HG02973 (cell line): ENCODE data around the gene DRGX.

Source experiments
- ATAC-seq: cut with Tn5 transposase; IDR thresholded peaks from one replicate; pipeline ENCODE4 v1.9.1; 2021; ENCODE audit warnings: moderate library complexity; ENCODE audit not compliant: unreplicated experiment

DRGX gene

DNA sequence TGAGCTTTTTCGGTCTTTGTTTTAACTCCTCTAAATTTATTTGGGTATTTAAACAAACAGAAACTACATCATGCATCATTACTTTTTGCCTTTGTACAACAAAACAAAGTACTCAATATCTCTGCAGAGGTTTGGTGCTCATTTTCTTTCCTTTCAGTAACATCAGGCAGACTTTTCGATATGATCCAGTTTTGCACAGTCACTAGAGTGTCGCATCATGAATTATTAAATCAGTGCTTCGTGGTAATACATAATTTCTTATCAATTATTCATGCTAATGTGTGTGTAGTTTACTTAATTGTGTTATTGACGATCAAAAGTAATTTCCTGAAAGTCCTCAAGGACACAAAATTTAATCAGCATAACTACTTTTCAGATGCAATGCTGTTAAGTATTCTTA lies 31.8 kb downstream of the DRGX start:
- no peak for ATAC-seq

DNA sequence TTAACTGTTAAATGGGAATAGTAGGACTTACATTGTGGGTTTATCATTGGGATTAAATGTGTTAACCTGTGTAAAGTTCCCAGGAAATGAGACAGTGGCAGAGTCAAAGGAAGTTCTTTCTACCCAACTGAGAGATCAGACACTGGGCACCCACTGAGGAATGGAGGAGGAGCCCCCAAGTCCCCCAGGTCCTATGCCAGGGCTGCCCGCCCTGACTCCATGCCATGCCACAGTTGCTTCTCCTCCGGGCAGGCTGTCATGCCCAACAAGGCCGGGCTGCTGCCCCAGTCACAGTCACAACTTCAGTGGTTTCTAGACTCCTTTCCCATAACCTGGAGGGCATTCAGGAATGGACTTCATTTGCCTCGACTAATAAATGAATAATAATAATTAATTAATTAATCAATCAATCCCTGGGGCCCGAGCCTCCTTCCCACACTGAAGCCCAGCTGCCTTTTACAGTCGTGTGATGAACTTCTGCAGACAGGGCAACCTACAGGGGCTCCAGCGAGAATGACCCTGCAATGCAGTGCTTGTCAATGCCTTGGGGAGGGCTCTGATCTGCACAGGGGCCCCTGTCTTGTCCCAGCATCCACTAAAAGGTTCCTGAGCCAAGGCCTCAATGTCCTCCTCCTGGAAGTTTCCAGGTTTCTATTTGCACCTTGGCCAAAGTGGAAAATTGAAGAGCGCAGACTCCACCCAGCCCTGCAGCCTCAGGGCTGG lies 32.4 kb downstream of the DRGX start:
- ATAC-seq, result no peak

DNA sequence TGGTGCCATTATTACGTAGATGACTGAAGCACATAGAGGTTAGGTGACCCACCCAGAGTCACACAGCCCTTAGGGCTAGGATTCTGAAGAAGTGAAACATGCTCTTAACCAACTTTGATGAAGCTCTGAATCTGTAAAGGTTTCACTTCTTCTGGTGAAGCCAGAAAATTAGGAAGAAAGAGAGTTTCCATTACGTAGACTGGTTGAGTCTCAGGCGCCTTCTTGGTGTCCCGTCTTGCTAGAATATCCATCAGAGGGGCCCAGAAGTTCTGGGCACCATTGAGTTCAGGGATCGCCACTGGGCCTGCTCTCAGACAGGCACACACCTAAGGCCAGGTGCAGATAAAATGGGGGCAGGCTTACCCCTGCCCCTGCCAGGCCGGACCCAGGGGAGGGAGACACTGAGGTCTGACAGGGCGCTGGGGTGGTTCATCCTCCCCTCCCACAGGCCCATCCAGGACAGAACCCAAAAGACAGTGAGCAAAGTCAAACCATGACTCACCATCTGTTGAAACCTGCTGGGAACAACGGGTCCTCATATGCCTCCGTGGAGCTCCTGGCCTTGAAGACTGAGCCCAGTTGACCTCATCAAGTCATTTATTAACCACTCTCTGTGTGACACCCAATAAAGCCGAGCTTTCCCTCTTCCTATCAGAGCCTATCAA lies 33.2 kb downstream of the DRGX start:
- peak; percentile 86 for ATAC-seq

DNA sequence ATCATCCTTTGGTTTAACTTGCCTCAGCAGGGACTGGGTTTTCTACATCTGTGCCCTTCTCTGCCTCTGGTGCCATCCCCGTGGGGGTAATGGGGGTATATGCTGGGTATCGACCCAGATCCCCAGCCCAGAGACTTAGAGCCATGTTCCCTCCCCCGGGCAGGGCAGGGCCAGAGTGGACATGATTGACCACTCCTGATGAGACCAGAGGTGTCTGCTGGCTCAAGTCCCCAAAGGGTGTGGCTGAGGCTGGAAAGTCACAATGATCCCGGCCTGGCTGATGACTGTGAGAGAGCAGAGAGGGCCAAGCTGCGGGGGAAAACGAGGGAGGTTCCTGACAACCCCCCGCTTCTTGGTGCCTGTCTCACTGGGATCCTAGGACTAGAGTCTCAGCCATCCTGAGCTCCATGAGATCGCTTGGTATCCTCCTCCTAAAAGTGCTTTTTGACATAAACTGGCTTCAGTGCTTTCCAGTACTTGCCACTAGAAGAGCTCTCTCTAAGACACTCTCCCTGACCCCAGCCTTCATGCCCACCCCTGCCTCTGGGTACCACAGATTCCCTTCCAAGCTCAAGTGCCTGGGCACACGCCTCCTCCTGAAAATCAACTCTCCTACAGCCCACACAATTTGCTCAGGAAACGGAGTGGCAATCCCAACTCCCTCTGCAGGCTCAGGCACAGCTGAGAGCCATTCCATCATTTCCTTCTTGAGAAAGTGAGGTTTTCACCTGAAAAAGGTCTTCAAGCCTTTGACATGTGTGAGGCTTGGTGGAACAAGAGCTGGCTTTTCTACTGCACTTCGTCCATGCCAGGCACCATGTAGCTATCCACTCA lies 33.9 kb downstream of the DRGX start:
- ATAC-seq, result no peak

DNA sequence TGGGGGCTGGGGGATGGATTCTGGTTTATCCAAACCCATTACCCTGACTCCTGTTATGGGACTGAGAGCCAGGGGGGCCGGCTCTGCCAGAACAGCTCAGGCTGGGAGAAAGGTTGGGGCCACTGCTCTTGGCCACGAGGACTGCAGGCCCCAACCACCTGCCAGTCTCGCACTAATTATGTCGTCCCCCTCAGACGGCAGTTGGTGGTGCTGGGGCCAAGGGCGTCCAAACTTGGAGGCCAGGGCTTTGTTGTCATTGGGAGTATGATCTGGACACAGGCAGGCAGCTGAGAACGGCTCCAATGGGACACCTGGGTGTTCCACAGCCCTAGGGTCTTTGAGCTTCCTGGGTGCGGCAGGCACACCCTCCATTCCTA lies 34.7 kb downstream of the DRGX start:
- ATAC-seq, result no peak

DNA sequence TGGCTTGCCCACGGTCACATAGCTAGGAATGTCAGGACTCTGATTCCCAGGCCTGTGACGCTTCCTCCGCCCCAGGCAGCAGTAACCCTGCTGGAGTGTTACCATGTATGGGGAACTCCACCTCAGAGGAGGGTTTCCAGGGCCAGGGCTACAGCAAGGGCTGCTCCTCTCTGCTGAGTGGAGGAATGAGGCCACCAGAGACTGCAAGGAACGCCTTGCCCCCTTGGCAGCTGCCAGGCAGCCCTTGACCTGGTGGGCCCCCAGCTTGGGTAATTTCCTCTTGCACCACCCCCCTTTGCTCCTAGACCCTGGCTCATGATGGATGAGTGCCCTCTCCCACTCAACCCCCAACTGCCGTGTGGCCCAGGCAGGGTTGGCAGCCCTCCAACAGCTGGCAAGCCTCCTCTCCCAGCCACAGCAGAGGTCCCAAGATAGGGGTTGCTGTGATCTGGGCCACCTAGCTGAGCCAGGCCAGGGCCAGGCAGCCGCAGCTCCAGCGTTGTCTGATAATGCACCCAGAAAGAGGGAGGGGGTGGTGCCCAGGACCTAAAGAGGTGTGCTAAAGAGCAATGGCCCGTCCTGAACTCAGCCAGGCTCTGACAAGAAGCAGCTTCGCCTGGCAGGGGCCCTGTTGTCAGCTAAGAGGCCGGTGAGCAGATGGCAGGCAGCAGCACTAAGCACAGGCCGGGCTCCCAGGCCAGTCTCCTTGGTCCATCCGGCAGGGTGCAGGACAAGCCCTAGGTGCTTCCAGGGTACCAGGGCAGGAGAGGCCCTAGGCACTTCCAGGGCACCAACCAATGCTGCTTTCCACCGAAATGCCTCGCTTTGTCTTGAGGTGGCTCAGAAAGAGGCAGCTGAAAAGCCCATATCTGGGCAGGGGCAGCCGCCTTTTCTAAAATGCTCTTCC lies 35.4 kb downstream of the DRGX start:
- no peak for ATAC-seq

DNA sequence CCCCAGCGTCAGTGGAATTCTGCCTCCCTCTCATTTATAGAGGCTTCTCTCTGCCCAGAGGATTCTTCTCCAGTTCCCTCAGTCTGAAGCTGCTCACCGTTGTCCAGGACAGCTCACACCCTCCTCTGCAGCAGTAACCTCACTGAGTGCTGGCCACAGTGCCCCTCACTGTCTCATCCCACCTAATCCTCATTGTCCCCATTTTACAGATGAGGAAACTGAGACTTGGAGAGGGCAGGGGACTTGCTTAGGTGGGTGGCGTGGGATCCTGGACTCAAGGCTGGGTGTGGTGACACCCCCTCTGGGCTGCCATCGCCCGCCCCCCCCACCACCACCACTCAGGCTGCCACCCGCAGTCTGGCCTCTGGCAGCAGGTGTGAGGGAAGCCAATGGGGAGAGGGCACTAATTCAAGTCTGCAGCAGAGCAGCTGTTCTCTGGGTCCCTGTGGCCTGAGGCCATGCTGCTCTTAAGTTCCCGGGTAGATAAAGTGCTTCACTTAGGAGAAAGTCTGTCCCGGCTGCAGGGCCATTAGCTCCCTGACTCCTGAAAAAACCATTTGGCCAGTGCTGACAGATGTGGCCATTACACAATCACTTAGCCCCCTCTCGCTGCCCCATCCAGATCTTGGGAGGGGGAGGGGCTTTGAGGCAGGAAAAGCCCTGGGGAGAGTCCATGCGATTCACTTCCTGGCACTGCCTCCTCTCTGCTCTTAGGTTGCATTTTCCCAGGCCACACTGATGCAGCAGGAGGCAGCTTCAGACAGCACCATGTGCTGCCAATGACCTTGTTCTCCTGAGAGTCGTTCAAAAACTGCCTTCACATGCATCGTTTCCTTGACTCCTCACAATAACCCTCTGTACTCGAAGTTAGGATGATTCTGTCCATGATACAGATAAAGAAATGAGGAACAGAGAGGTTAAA lies 36.3 kb downstream of the DRGX start:
- ATAC-seq, result no peak

DNA sequence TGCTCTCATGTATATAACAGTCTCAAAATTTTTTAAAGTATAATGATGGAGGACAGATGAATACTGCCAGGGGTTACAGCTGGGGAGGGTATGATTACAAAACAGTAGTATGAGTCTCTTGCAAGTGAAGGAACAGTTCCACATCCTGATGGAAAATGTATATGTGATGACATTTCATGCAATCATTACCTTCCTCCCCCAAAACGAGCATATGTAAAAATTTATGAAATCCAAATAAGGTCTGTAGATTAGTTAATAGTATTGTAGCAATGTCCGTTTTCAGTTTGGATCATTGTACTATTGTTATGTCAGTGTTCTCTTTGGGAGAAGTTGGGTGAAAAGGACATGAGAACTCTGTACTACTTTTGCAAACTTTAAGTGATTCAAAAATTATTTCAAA lies 38.0 kb downstream of the DRGX start:
- ATAC-seq, result no peak

DNA sequence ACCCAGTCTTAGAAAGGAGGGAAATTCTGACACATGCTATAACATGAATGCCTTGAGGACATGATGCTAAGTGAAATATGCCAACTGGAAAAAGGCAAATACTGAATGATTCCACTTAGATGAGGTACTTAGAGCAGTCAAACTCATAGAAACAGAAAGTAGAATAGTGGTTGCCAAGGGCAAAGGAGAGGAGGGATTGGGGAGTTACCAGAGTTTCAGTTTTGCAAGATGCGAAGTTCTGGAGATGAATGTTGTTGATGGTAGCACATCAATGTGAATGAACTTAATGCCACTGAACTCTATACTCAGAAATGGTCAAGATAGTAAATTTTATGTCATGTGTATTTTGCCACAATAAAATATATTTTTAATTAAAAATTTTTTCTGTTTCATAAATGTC lies 38.9 kb downstream of the DRGX start:
- ATAC-seq, result no peak

DNA sequence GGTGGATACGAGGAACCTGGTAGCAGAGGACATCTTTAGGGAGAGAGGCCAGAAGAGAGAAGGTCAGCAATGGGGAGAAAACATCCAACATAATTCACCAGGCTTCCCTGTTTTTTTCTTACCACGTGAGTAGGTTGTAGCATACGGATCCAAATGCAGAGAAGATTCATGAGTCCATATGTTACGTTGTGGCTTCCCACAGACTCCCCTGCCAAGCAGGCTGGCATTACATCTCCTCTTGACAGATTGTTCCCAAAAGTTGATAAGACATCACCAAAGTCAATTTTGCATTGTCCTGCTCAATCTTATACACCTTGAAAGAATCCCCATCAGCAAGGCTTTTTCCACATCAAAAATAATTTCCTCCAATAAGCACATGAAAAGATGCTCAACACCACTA lies 39.7 kb downstream of the DRGX start:
- no peak for ATAC-seq

DNA sequence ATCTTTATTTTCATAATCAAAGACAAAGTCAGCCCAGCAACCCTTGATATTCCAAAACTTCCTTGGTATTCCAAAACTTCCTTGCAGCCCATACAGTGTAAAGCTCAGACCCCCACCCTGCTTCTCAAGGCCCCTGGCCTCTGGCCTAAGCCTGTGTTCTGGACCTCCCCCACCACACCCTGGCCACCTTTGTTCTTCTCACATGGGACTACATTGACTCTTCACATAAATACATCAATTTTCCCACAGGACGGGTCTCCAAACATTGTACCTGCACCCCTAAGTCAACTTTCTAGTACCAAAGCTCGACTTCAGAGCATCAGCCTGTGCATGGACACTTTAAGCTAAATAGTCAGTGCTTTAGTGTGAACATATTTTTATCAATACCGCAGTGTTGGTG lies 40.7 kb downstream of the DRGX start:
- ATAC-seq, result no peak

DNA sequence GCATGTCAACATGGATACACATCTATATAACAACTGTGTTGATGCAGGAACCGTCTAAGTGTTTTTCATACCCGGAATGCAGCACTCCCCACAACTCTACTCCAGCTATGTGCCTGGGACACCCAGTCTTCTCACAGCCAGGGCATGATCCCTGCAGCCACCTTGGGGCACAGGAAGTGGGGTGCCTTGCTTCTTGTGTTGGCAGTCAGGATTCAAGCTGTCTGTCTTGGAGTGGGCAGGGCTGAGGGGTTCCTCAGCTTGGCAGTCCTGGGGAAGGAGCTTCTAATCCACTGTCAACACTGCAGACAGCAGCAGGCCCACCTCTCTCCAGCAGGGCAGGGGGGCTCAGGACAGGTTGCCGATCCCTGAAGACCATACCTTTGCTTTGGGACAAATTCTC lies 41.3 kb downstream of the DRGX start:
- ATAC-seq, result no peak

DNA sequence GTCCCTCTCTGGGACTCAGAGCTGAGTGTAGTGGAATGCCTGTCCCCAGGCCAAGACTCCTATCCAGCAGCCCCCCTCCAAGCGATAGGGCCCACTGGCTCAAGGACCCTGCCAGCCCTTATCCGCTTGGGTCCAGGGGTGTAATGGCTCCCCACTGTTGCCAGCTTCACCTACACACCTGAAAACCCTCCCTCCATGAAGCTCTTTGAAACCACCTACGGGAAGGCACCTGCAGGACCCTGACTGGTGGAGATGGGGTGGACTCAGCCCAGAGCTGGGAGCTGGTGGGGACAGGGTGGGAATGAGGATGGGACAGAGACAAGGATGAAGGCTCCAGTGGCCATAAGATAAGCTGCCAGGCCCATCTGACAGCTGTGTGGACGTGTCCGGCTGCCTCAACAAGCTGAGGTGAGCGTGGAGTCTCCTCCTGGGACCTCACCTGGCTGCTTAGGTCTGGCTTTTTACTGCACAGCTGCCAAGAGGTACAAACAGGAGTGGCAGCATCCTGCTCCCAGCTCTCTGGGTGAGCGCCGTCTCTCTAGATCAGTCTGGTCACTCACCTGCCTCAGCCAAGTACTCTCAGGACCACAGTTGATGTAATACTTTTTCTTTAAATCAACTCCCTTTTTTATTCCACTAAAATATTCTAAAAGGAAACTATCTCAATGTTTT lies 41.9 kb downstream of the DRGX start:
- no peak for ATAC-seq

DNA sequence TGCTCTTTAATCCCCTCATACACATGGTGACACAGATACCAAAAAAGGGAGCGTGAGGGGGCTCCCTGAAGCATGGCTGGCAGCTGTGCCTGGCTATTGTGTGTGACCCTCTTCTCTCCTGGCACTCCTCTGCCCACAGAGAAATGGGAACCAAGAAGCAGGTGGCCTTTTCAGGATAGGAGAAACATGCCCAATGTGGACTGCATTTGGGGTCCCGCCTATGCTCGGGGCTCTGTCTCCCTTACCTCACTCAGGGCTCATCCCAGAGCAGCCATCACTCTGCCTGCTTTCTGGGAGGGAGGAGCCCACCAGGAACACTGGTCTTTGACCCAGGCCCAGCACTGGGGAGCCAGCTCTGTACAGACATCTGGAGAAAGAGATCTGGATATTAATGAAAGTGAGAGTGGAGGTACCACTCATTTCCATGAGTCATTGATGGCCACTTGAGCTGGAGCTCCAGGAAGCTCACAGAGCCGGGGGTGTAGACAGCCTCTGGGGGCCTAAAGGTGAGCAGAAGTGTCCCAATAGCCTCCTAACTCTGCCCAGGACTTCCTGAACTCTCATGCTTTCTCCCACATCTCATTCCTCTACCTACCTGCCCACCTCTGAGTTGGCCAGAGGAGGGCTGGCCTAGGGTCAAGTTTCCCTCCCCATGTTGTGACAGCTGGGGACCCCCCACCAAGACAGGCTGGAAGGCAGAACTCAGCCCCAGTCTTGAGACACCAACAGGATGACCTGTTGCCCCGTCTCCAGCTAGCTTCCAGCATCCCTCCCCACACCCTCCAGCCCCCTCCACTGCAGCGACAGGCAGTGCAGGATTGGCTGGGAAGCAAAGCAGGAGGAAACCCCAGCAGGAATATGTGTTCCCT lies 42.6 kb downstream of the DRGX start:
- no peak for ATAC-seq

DNA sequence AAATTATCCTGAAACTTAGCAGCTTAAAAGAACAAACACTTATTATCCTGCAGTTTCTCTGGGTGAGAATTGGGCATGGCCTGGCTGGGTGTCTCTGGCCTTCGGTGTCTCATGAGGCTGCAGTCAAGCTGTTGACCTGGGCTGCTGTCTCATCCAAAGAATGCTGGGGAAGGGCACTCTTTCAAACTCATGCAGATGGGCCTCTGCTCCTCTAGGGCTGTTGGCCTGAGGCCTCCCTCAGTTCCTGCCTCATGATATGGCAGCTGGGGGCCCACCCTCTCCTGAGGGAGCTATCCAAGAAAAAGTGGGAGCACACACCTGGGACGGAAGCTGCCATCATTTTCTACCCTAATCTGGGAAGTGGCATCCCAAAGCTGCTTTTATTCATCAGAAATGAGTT lies 43.6 kb downstream of the DRGX start:
- no peak for ATAC-seq

DNA sequence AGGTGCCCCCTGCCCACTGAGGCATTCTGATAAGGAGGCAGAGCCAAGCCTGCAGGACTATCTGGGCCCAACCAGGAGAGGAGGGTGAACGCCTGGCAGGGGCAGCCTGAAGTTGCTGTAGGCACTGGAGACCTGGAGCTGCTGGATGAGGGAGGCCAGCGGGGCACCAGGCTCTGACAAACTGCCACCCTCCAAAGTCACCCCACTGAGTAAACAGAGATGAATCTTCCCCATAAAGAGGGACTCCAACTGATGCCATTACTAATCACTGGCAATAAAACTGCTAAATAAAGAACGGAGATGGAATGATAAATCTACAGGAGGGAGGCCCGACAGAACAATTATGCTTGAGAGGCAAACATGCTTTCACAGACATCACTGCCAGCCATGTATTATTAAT lies 44.2 kb downstream of the DRGX start:
- ATAC-seq, result no peak

DNA sequence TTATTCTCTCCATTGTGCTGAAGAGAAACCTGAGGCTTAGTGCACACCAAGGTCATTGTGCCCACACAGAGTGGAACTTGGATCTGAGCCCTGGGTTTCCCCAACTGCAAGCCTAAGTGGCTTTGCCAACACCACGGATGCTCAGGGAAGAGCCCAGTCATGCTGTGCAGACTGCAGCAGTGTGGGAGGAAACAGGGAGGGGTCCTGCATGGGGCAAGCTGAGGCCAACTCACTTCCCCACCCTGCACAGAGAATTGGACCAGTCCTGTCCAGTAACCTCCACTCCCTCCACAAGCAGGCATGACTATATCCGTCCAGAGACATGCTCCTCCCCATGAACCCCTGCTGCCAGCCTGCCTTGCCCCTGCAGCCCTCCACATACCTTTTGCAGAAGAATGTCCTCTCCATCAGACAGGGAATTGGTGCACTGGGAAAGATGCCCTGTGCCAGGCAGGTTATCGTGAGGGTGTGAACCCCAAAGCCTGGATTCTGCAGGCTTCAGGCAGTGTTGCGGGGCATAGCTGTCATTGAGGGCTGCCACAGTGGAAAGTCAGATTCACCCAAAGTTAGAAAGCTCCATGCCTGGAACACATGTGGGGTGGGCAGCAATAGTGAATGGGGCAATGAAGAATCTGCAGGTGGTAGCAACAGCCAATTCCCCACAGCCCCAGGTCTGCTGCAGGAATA lies 44.9 kb downstream of the DRGX start:
- ATAC-seq, result no peak

DNA sequence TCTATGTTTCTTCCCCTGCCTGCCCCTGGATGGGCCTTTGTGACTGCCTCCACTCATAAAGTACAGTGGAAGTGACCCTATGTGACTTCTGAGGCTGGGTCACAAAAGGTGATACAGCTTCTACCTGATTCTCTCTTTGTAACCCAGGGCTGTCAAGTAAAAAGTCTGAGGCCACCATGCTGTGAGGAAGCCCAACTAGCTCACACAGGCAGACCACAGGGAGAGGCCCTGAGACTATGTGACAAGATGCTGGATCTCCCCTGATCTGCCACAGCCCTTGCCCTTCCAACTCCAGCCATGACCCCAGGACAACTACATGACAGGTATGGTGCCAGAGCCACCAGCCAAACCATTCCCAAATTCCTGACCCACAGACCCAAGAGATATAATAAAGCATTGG lies 45.8 kb downstream of the DRGX start:
- no peak for ATAC-seq
